HepG2 (cell line): ENCODE data around the gene PIGBOS1. TPM values are rescaled to one million over a fixed set of nuclear protein-coding genes. Genes with fewer than 3 reads are reported as not detected.

ENCODE experiments used
- ATAC-seq: fragments of 200-7000 bp; cut with Tn5 transposase; 3 replicates; pipeline ENCODE4 v1.9.1; 2020; ENCODE audit warnings: mild to moderate bottlenecking, moderate library complexity
- BruUV-seq: library from RNA; stranded (reverse); fragments of 400-500 nt; replicated peaks from 2 replicates; lab custom pipeline; 2021; lab: Mats Ljungman, UMichigan
- CTCF ChIA-PET: fragments of 300-600 bp; formaldehyde crosslinking; extraction: SDS; loops from one replicate; lab custom pipeline; 2021; ENCODE audit warnings: low total read pairs, inconsistent platforms, low intra/inter-chr PET ratio; lab: Yijun Ruan, JAX
- POLR2A ChIA-PET: fragments of 350-600 bp; sonication (Branson Sonifier 250); formaldehyde crosslinking; loops from one replicate; lab custom pipeline; 2020; ENCODE audit warnings: antibody characterized with exemption, inconsistent platforms; lab: Yijun Ruan, JAX
- DNase-seq: peaks from one replicate; pipeline ENCODE4 v3.0.0-alpha.2; 2015; ENCODE audit warnings: low spot score
- FAIRE-seq: peaks from 3 replicates; lab custom pipeline; 2011; peaks lifted over from hg19 to GRCh38; lab: Jason Lieb, UNC
- H2AFZ ChIP-seq: one replicate; pipeline ENCODE4 v1.6.1; 2011; ENCODE audit warnings: low read length, inconsistent platforms
- H3K27ac ChIP-seq: fragments of 300-600 bp; 3 replicates; pipeline ENCODE4 v1.8.0; 2011; ENCODE audit warnings: mixed run types, mild to moderate bottlenecking, mixed read lengths, low read length, inconsistent platforms; ENCODE audit not compliant: insufficient read depth; ENCODE audit errors: extremely low read length
- H3K27me3 ChIP-seq, 2 experiments: fragments of 200-600 bp in 1 of 2; 2 replicates in 1 of 2; 3 replicates in 1 of 2; pipeline versions ENCODE4 v1.6.0 to v1.8.0; 2011; ENCODE audit warnings: low read length in 2 of 2, mild to moderate bottlenecking in 2 of 2, moderate library complexity in 2 of 2, inconsistent platforms in 1 of 2; ENCODE audit not compliant: insufficient read depth in 2 of 2, control insufficient read depth in 1 of 2
- H3K36me3 ChIP-seq, 2 experiments: fragments of 200-600 bp in 1 of 2; replicated peaks in 1 of 2; 2 replicates in 1 of 2; 3 replicates in 1 of 2; pipeline versions ENCODE4 v1.5.1 to v1.8.0; 2011; ENCODE audit warnings: low read length in 2 of 2, inconsistent platforms in 1 of 2; ENCODE audit not compliant: insufficient read depth in 2 of 2, control insufficient read depth in 1 of 2
- H3K4me1 ChIP-seq: 2 replicates; pipeline ENCODE4 v1.5.1; 2012; ENCODE audit warnings: low read length, inconsistent platforms; ENCODE audit not compliant: insufficient read depth
- H3K4me2 ChIP-seq: 2 replicates; pipeline ENCODE4 v1.6.0; 2011; ENCODE audit warnings: low read depth, low read length, inconsistent platforms
- H3K4me3 ChIP-seq, 3 experiments: fragments of 200-600 bp in 1 of 3; sonication (generic), shearing (Covaris generic) in 1 of 3; replicated peaks in 1 of 3; 2 replicates each; pipeline ENCODE4 v1.5.1; 2011 to 2016; ENCODE audit warnings: low read length in 3 of 3, inconsistent platforms in 2 of 3, low read depth in 2 of 3, mild to moderate bottlenecking in 2 of 3, control low read depth in 1 of 3, mixed read lengths in 1 of 3; ENCODE audit not compliant: insufficient read depth in 1 of 3
- H3K79me2 ChIP-seq: one replicate; pipeline ENCODE4 v1.6.1; 2011; ENCODE audit warnings: low read length, inconsistent platforms; ENCODE audit not compliant: insufficient read depth
- H3K9ac ChIP-seq: 2 replicates; pipeline ENCODE4 v1.6.0; 2011; ENCODE audit warnings: mild to moderate bottlenecking, low read depth, low read length, inconsistent platforms; ENCODE audit not compliant: insufficient read depth
- H3K9me3 ChIP-seq: 2 replicates; pipeline ENCODE4 v1.5.1; 2012; ENCODE audit warnings: mild to moderate bottlenecking, low read length
- H4K20me1 ChIP-seq: 2 replicates; pipeline ENCODE4 v1.6.0; 2011; ENCODE audit warnings: inconsistent platforms, mild to moderate bottlenecking, low read length, moderate library complexity; ENCODE audit not compliant: insufficient read depth
- ATF1 ChIP-seq: IDR thresholded peaks from 2 replicates; pipeline ENCODE4 v1.6.1; 2016; ENCODE audit warnings: mild to moderate bottlenecking, control low read depth
- HES4 ChIP-seq: sonication (generic); formaldehyde crosslinking; IDR thresholded peaks from 2 replicates; pipeline ENCODE4 v1.9.0; 2021; ENCODE audit warnings: mild to moderate bottlenecking, missing genetic modification reagents, borderline replicate concordance
- HNRNPLL ChIP-seq: fragments of 200-400 bp; formaldehyde crosslinking; IDR thresholded peaks from 2 replicates; pipeline ENCODE4 v1.6.1; 2017; ENCODE audit warnings: mild to moderate bottlenecking, low read depth, low read length; ENCODE audit not compliant: poor library complexity, severe bottlenecking
- PLRG1 ChIP-seq: fragments of 450-650 bp; conservative IDR thresholded peaks from 2 replicates; pipeline ENCODE4 v1.6.1; 2016
- STAT5B ChIP-seq: sonication (generic); formaldehyde crosslinking; IDR thresholded peaks from 2 replicates; pipeline ENCODE4 v1.4.0; 2020; ENCODE audit warnings: missing genetic modification reagents
- TAF1 ChIP-seq: sonication (generic); formaldehyde crosslinking; IDR thresholded peaks from 2 replicates; pipeline ENCODE4 v1.4.0; 2020; ENCODE audit warnings: missing genetic modification reagents
- ZNF367 ChIP-seq: sonication (generic); formaldehyde crosslinking; IDR thresholded peaks from 2 replicates; pipeline ENCODE4 v1.4.0; 2020; ENCODE audit warnings: missing genetic modification reagents, borderline replicate concordance
- ZNF432 ChIP-seq: sonication (generic); formaldehyde crosslinking; IDR thresholded peaks from 2 replicates; pipeline ENCODE4 v1.5.0; 2020; ENCODE audit warnings: missing genetic modification reagents, mild to moderate bottlenecking, borderline replicate concordance
- ZSCAN29 ChIP-seq: sonication (generic); formaldehyde crosslinking; conservative IDR thresholded peaks from 2 replicates; pipeline ENCODE4 v1.4.0; 2020; ENCODE audit warnings: mild to moderate bottlenecking, missing genetic modification reagents
- WGBS: methylation state at CpG from one replicate; pipeline ENCODE4 v1.1.6; 2017; ENCODE audit warnings: low lambda C conversion rate; 5-methylcytosine and 5-hydroxymethylcytosine counted together
- in situ Hi-C: cut with HindIII; loops from 2 replicates; pipeline ENCODE4 v1.10.0; 2017; ENCODE audit warnings: low pct_unique_long_range_greater_than_20kb; ENCODE audit not compliant: extremely low pct_ligation_motif_present
- intact Hi-C: fragments of 100-400 bp; cut with micrococcal nuclease; formaldehyde crosslinking; loops from one replicate; pipeline ENCODE4 v1.10.0; 2022; ENCODE audit not compliant: unreplicated experiment
- polyA plus RNA-seq, 8 experiments: library from polyadenylated mRNA; depleted of rRNA in 3 of 8; stranded (reverse) in 7 of 8; unstranded in 1 of 8; fragments of >200 nt; fragmentation: Illumina TruSeq in 4 of 8; extraction: Trizol in 4 of 8; gene quantifications; 2 replicates each; pipeline versions ENCODE4 v1.2.1 to v1.2.3, GENCODE V29; 2011 to 2016; ENCODE audit warnings: low read depth in 4 of 8, missing spikeins in 1 of 8, mixed read lengths in 1 of 8; ENCODE audit not compliant: insufficient read depth in 1 of 8
- total RNA-seq, 5 experiments: library from RNA; depleted of rRNA; stranded (reverse); fragments of >200 nt; fragmentation: Illumina TruSeq; extraction: Trizol; gene quantifications; 2 replicates each; pipeline ENCODE4 v1.2.3, GENCODE V29; 2016; ENCODE audit warnings: low read depth in 1 of 5
- TF ChIP-seq, protein P1 (sequence below): sonication (generic); formaldehyde crosslinking; IDR thresholded peaks from 2 replicates; pipeline ENCODE4 v1.4.0; 2020; ENCODE audit warnings: low read depth, mild to moderate bottlenecking, missing genetic modification reagents
- TF ChIP-seq, protein P2 (sequence below): sonication (generic); formaldehyde crosslinking; IDR thresholded peaks from 2 replicates; pipeline ENCODE4 v1.4.0; 2020; ENCODE audit warnings: missing genetic modification reagents

PIGBOS1 gene
- total and polyA plus RNA-seq, 2 of the 13 experiments (the other 11 are each of a cell fraction or from before 2014, with no cell fraction given): 14.8 to 22.1 TPM

DNA sequence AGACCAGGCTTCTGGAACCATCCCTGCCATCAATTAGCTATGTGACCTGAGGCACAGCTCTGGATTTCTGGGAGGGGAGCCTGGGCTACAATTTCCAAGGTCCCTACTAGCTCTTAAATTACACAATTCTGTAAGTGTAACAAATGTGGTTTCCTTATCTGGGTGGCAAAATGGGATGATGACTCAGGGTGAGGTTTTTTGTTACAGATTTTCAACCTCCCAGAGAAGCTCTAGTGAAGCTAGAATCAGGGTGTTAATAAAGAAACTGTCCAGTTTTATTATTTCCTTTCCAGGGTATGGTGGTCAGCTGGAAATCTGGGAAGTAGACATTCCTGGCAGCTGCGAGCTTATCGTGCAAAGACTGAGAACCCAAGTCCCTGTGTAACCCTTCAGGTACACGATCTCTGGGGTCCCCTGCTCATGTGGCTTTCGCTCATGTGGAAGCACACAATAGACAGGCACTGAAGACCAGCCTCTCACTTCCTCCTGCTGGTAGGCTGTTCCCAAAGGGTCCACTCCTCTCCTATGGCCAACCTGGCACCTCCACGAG, 36.6 kb downstream of the PIGBOS1 start:
- BruUV-seq: no TSS peak
- CTCF ChIA-PET: no interaction called here
- no peak for DNase-seq
- Histone ChIP-seq H3K4me3 (no peak overlapping the region), H4K20me1 (no peaks in the 10 kb centered on the region), H3K9me3 (no peaks in the 10 kb centered on the region), H3K4me2 (no peak overlapping the region), H3K27me3 (no peaks in the 10 kb centered on the region), H2AFZ (no peak overlapping the region), H3K79me2 (no peaks in the 10 kb centered on the region), H3K4me1 (peaks cover 12% of the 10 kb centered on the region), H3K27ac (no peak overlapping the region), H3K9ac (no peak overlapping the region), H3K36me3 (no peaks in the 10 kb centered on the region)
- in situ Hi-C loops (no loop called here), intact Hi-C loops (no loop called here)
- POLR2A ChIA-PET: no interaction called here
- no peak for ATAC-seq
- WGBS: 73% methylated on average over 4 of the region's 5 CpGs
- TF ChIP-seq HES4 (no peak), PLRG1 (no peak), STAT5B (CRISPR knock-in tag) (no peak), TAF1 (CRISPR knock-in tag) (no peak)
- TF ChIP-seq, protein P1, sequence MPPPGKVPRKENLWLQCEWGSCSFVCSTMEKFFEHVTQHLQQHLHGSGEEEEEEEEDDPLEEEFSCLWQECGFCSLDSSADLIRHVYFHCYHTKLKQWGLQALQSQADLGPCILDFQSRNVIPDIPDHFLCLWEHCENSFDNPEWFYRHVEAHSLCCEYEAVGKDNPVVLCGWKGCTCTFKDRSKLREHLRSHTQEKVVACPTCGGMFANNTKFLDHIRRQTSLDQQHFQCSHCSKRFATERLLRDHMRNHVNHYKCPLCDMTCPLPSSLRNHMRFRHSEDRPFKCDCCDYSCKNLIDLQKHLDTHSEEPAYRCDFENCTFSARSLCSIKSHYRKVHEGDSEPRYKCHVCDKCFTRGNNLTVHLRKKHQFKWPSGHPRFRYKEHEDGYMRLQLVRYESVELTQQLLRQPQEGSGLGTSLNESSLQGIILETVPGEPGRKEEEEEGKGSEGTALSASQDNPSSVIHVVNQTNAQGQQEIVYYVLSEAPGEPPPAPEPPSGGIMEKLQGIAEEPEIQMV (CRISPR knock-in tag): no peak
- no peak for FAIRE-seq

DNA sequence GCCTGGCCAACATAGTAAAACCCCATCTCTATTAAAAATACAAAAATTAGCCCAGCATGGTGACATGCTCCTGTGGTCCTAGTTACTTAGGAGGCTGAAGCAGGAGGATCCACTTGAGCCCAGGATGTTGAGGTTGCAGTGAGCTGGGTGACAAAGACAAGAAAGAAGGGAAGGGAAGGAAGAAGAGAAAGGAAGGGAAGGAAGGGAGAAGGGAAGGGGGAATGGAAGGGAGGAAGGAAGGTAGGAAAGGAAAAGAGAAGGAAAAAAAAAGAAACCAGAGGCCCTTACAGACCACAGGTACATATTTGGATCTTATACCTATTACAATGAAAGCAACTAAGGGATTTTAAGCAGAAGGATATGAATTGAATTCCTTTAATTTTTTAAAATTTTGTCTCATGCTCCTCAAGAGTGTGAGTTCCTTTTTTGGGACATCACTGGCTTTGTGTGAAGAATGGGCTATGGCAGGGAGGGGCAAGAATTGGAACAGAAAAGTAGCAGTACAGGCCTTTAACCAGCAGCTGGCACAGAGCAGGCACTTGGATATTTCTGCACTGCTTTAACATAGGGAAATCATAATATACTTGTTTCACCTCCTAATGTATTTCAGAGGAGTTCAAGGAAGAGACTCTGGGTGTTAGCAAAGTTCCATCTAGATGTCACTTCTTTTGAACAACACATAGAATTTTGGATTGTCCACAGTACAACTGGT, 37.2 kb downstream of the PIGBOS1 start:
- Histone ChIP-seq H3K27ac (no peak overlapping the region), H3K4me3 (no peak overlapping the region), H3K4me1 (peaks cover 12% of the 10 kb centered on the region), H4K20me1 (no peaks in the 10 kb centered on the region), H3K27me3 (no peaks in the 10 kb centered on the region), H3K9me3 (no peaks in the 10 kb centered on the region), H3K4me2 (no peak overlapping the region), H3K36me3 (no peaks in the 10 kb centered on the region), H2AFZ (no peak overlapping the region), H3K79me2 (no peaks in the 10 kb centered on the region), H3K9ac (no peak overlapping the region)
- intact Hi-C loops (no loop called here), in situ Hi-C loops (no loop called here)
- no peak for FAIRE-seq
- ChIA-PET CTCF (no interaction called here), POLR2A (no interaction called here)
- no peak for ATAC-seq
- DNase-seq: no peak
- BruUV-seq: no TSS peak
- no peak for TF ChIP-seq HNRNPLL
- TF ChIP-seq, protein P2, sequence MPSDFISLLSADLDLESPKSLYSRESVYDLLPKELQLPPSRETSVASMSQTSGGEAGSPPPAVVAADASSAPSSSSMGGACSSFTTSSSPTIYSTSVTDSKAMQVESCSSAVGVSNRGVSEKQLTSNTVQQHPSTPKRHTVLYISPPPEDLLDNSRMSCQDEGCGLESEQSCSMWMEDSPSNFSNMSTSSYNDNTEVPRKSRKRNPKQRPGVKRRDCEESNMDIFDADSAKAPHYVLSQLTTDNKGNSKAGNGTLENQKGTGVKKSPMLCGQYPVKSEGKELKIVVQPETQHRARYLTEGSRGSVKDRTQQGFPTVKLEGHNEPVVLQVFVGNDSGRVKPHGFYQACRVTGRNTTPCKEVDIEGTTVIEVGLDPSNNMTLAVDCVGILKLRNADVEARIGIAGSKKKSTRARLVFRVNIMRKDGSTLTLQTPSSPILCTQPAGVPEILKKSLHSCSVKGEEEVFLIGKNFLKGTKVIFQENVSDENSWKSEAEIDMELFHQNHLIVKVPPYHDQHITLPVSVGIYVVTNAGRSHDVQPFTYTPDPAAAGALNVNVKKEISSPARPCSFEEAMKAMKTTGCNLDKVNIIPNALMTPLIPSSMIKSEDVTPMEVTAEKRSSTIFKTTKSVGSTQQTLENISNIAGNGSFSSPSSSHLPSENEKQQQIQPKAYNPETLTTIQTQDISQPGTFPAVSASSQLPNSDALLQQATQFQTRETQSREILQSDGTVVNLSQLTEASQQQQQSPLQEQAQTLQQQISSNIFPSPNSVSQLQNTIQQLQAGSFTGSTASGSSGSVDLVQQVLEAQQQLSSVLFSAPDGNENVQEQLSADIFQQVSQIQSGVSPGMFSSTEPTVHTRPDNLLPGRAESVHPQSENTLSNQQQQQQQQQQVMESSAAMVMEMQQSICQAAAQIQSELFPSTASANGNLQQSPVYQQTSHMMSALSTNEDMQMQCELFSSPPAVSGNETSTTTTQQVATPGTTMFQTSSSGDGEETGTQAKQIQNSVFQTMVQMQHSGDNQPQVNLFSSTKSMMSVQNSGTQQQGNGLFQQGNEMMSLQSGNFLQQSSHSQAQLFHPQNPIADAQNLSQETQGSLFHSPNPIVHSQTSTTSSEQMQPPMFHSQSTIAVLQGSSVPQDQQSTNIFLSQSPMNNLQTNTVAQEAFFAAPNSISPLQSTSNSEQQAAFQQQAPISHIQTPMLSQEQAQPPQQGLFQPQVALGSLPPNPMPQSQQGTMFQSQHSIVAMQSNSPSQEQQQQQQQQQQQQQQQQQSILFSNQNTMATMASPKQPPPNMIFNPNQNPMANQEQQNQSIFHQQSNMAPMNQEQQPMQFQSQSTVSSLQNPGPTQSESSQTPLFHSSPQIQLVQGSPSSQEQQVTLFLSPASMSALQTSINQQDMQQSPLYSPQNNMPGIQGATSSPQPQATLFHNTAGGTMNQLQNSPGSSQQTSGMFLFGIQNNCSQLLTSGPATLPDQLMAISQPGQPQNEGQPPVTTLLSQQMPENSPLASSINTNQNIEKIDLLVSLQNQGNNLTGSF: no peak
- TF ChIP-seq HES4: no peak
- no peak for TF ChIP-seq ATF1 (CRISPR knock-in tag)
- TF ChIP-seq ZSCAN29 (CRISPR knock-in tag): no peak
- TF ChIP-seq ZNF432 (CRISPR knock-in tag): no peak
- no peak for TF ChIP-seq ZNF367 (CRISPR knock-in tag)
